WTC11 (cell line): Measurements from ENCODE around the gene JMJD4. TPM values are rescaled to one million over a fixed set of nuclear protein-coding genes. Genes with fewer than 3 reads are reported as not detected.

Experiments used
- ATAC-seq: fragments of 200-7000 bp; cut with Tn5 transposase; 2 replicates; pipeline ENCODE4 v1.10.0; 2021; ENCODE audit warnings: mild to moderate bottlenecking, moderate library complexity
- CTCF ChIA-PET: fragments of 300-600 bp; sonication (Branson Sonifier 250); formaldehyde crosslinking; loops from one replicate; lab custom pipeline; 2021; ENCODE audit warnings: antibody characterized with exemption; lab: Charles Lee
- POLR2A ChIA-PET: fragments of 350-600 bp; sonication (Branson Sonifier 250); formaldehyde crosslinking; loops from one replicate; lab custom pipeline; 2021; ENCODE audit warnings: antibody characterized with exemption; lab: Charles Lee
- DNase-seq: peaks from one replicate; pipeline ENCODE4 v3.0.0; 2021; ENCODE audit warnings: low spot score
- H3K27ac Mint-ChIP-seq: 2 replicates; pipeline ENCODE4 v1.8.0; 2021; ENCODE audit warnings: mixed read lengths
- H3K27me3 Mint-ChIP-seq: 2 replicates; pipeline ENCODE4 v1.8.0; 2021; ENCODE audit warnings: low read depth, mild to moderate bottlenecking, moderate library complexity, mixed read lengths
- H3K36me3 Mint-ChIP-seq: 2 replicates; pipeline ENCODE4 v1.8.0; 2021; ENCODE audit warnings: mixed read lengths
- H3K4me1 Mint-ChIP-seq: 2 replicates; pipeline ENCODE4 v1.8.0; 2022; ENCODE audit warnings: mixed read lengths
- H3K4me3 Mint-ChIP-seq: 2 replicates; pipeline ENCODE4 v1.8.0; 2021; ENCODE audit warnings: mild to moderate bottlenecking, moderate library complexity, mixed read lengths
- H3K9me3 Mint-ChIP-seq: 2 replicates; pipeline ENCODE4 v1.8.0; 2021; ENCODE audit warnings: mixed read lengths
- CBFB ChIP-seq: sonication (generic); formaldehyde crosslinking; IDR thresholded peaks from 2 replicates; pipeline ENCODE4 v1.8.1; 2022; ENCODE audit warnings: mild to moderate bottlenecking, low read depth, missing genetic modification reagents
- CDX4 ChIP-seq: fragments of 250-450 bp; sonication (Bioruptor Pico); IDR thresholded peaks from 2 replicates; pipeline ENCODE4 v1.9.0; 2021; ENCODE audit warnings: moderate library complexity, mild to moderate bottlenecking, inconsistent platforms, borderline replicate concordance
- EMX1 ChIP-seq: fragments of 250-450 bp; sonication (Bioruptor Pico); IDR thresholded peaks from 2 replicates; pipeline ENCODE4 v1.8.0; 2021; ENCODE audit warnings: mild to moderate bottlenecking
- ETV6 ChIP-seq: sonication (generic); formaldehyde crosslinking; IDR thresholded peaks from 2 replicates; pipeline ENCODE4 v1.8.1; 2022; ENCODE audit warnings: mild to moderate bottlenecking, missing genetic modification reagents
- GRHL2 ChIP-seq: fragments of 250-450 bp; sonication (Bioruptor Pico); IDR thresholded peaks from 2 replicates; pipeline ENCODE4 v1.8.0; 2022; ENCODE audit warnings: mild to moderate bottlenecking, moderate library complexity; ENCODE audit not compliant: insufficient replicate concordance, severe bottlenecking
- MXD4 ChIP-seq: fragments of 250-450 bp; sonication (Bioruptor Pico); IDR thresholded peaks from 2 replicates; pipeline ENCODE4 v1.8.0; 2021; ENCODE audit warnings: mild to moderate bottlenecking, moderate library complexity, borderline replicate concordance
- NFYB ChIP-seq: sonication (generic); formaldehyde crosslinking; conservative IDR thresholded peaks from 2 replicates; pipeline ENCODE4 v1.8.0; 2022; ENCODE audit warnings: low read depth, missing genetic modification reagents
- NR2C2 ChIP-seq: sonication (generic); formaldehyde crosslinking; IDR thresholded peaks from 2 replicates; pipeline ENCODE4 v1.8.0; 2022; ENCODE audit warnings: mild to moderate bottlenecking, missing genetic modification reagents
- RORB ChIP-seq: fragments of 250-450 bp; sonication (Bioruptor Pico); IDR thresholded peaks from 2 replicates; pipeline ENCODE4 v1.9.0; 2021; ENCODE audit warnings: mild to moderate bottlenecking
- TEAD4 ChIP-seq: sonication (generic); formaldehyde crosslinking; IDR thresholded peaks from 2 replicates; pipeline ENCODE4 v1.8.0; 2022; ENCODE audit warnings: mild to moderate bottlenecking, missing genetic modification reagents
- TP53 ChIP-seq: sonication (generic); formaldehyde crosslinking; IDR thresholded peaks from 2 replicates; pipeline ENCODE4 v1.8.1; 2023; ENCODE audit warnings: mild to moderate bottlenecking, missing genetic modification reagents
- USF2 ChIP-seq: sonication (generic); formaldehyde crosslinking; IDR thresholded peaks from 2 replicates; pipeline ENCODE4 v1.8.1; 2023; ENCODE audit warnings: mild to moderate bottlenecking, missing genetic modification reagents, moderate library complexity
- ZNF121 ChIP-seq: sonication (generic); formaldehyde crosslinking; IDR thresholded peaks from 2 replicates; pipeline ENCODE4 v1.8.0; 2023; ENCODE audit warnings: missing genetic modification reagents
- ZNF671 ChIP-seq: fragments of 250-450 bp; sonication (Bioruptor Pico); IDR thresholded peaks from 2 replicates; pipeline ENCODE4 v1.8.0; 2021; ENCODE audit warnings: mild to moderate bottlenecking
- total RNA-seq: library from RNA; stranded (reverse); gene quantifications from 3 replicates; pipeline ENCODE4 v1.2.3, GENCODE V29; 2021
- TF ChIP-seq, protein P1 (sequence below): sonication (generic); formaldehyde crosslinking; IDR thresholded peaks from 2 replicates; pipeline ENCODE4 v1.8.0; 2022; ENCODE audit warnings: mild to moderate bottlenecking, missing genetic modification reagents
- TF ChIP-seq, protein P2 (sequence below): sonication (generic); formaldehyde crosslinking; IDR thresholded peaks from 2 replicates; pipeline ENCODE4 v1.8.1; 2022; ENCODE audit warnings: mild to moderate bottlenecking, moderate library complexity, missing genetic modification reagents
- TF ChIP-seq, protein P3 (sequence below): fragments of 250-450 bp; sonication (Bioruptor Pico); conservative IDR thresholded peaks from 2 replicates; pipeline ENCODE4 v1.9.0; 2021; ENCODE audit warnings: mild to moderate bottlenecking
- TF ChIP-seq, protein P4 (sequence below): sonication (generic); formaldehyde crosslinking; IDR thresholded peaks from 2 replicates; pipeline ENCODE4 v1.8.0; 2022; ENCODE audit warnings: missing genetic modification reagents
- TF ChIP-seq, protein P5 (sequence below): sonication (generic); formaldehyde crosslinking; IDR thresholded peaks from 2 replicates; pipeline ENCODE4 v1.8.0; 2023; ENCODE audit warnings: missing genetic modification reagents

The JMJD4 gene
- total RNA-seq, 1 experiment from 2014 or later = 13.7 TPM

DNA sequence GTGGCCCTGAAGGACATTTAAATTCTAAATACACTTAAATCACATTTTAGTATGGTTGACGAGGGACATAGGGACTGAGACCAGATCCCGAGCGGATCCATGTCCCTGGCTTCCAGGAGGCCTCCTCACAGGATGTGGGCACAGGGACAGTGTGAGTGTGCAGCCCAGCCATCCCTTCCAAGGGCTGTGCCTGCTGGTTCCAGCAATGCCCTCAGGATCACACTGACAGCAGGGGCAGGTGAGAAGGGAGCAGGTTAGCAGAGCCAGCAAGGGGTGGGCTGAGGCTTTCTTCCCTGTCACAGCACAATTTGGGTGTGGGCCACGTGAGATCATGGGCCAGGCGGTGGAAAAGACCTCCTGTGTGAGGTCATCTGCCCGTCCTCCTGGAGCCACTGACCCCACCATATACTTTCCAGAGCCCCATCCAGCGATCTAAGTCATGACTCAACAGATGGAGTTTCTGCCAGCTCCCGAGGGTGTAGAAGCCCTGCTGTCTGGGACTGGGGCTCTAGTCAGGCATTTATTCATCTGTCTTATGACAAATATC lies 43.4 kb upstream of the JMJD4 start:
- no peak for TF ChIP-seq NFYB (CRISPR knock-in tag)
- no peak for TF ChIP-seq ETV6
- no peak for TF ChIP-seq MXD4 (CRISPR knock-in tag)
- no peak for TF ChIP-seq ZNF121 (CRISPR knock-in tag)
- TF ChIP-seq, protein P1, sequence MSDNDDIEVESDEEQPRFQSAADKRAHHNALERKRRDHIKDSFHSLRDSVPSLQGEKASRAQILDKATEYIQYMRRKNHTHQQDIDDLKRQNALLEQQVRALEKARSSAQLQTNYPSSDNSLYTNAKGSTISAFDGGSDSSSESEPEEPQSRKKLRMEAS = no peak
- TF ChIP-seq NR2C2 (CRISPR knock-in tag) = no peak
- H3K27me3 Mint-ChIP-seq = no peaks in the 10 kb centered on the region
- H3K27ac Mint-ChIP-seq = no peak overlapping the region
- no peaks in the 10 kb centered on the region for H3K4me1 Mint-ChIP-seq
- H3K9me3 Mint-ChIP-seq = no peaks in the 10 kb centered on the region
- DNase-seq = no peak
- no peak for ATAC-seq
- no peak overlapping the region for H3K4me3 Mint-ChIP-seq
- CTCF ChIA-PET = interaction anchor here (0.5 to 1.0 kb wide), 3 partner anchors 34 to 175 kb away, joined by 3 to 4 read pairs (median 3); no protein-coding TSS in a partner anchor
- POLR2A ChIA-PET = no interaction called here
- H3K36me3 Mint-ChIP-seq = peaks cover 4% of the 10 kb centered on the region; the same call in 1 of the 2 replicates

DNA sequence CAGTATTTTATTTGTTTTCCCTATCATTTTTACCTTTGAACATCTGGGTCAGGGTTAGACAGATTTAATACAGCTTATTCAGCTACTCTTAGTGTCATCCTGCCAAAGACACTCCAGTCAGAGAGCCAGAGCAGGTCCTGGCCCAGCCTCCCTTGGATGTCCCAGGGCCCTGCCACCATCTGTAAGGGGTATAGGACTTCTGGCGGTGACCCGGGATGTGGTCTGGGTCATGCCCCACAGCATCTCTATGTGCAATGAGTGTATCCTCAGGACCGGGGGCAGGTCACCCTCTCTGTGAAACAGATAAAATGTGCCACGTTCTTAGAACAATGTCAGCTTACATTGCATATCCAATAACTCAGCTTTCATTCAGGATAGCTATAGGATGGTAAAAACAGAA lies 42.5 kb upstream of the JMJD4 start:
- Mint-ChIP-seq H3K27me3 (no peaks in the 10 kb centered on the region), H3K9me3 (no peaks in the 10 kb centered on the region), H3K4me1 (no peaks in the 10 kb centered on the region), H3K4me3 (no peak overlapping the region), H3K36me3 (peaks cover 4% of the 10 kb centered on the region; the same call in 1 of the 2 replicates), H3K27ac (no peak overlapping the region)
- no peak for TF ChIP-seq CBFB (CRISPR knock-in tag)
- TF ChIP-seq ZNF671 = no peak
- TF ChIP-seq TEAD4 (CRISPR knock-in tag) = no peak
- no peak for TF ChIP-seq GRHL2 (CRISPR knock-in tag)
- no peak for TF ChIP-seq EMX1
- TF ChIP-seq USF2 = no peak
- TF ChIP-seq, protein P2, sequence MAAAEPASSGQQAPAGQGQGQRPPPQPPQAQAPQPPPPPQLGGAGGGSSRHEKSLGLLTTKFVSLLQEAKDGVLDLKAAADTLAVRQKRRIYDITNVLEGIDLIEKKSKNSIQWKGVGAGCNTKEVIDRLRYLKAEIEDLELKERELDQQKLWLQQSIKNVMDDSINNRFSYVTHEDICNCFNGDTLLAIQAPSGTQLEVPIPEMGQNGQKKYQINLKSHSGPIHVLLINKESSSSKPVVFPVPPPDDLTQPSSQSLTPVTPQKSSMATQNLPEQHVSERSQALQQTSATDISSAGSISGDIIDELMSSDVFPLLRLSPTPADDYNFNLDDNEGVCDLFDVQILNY (CRISPR knock-in tag) = no peak
- TF ChIP-seq, protein P3, sequence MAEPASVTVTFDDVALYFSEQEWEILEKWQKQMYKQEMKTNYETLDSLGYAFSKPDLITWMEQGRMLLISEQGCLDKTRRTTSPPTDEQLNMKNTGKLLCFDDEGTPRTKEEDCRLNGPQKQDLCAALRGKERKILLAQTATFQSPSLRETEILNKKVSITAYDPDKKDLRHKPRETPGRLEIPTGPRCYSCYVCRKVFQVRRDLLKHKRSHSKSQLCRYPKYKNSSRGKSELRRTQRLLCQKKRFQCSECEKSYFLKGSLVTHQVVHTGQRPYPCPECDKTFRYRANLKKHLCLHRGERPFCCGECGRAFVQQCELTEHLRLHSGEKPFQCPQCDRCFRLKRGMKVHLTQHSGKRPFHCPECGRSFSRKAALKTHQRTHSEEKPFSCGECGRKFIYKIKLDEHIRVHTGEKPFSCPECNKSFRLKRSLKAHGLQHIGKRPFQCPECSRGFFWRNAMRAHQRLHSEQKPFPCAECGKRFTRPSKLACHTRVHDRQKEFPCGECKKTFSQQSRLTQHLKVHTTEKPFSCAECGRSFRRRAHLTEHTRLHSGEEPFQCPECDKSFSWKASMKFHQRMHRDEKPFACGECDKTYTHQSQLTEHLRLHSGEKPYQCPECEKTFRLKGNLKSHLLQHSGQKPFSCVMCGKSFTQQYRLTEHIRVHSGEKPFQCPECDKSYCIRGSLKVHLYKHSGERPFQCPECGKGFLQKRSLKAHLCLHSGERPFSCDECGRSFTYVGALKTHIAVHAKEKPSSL (CRISPR knock-in tag) = no peak
- TF ChIP-seq RORB (CRISPR knock-in tag) = no peak
- no peak for TF ChIP-seq TP53 (CRISPR knock-in tag)
- TF ChIP-seq, protein P4, sequence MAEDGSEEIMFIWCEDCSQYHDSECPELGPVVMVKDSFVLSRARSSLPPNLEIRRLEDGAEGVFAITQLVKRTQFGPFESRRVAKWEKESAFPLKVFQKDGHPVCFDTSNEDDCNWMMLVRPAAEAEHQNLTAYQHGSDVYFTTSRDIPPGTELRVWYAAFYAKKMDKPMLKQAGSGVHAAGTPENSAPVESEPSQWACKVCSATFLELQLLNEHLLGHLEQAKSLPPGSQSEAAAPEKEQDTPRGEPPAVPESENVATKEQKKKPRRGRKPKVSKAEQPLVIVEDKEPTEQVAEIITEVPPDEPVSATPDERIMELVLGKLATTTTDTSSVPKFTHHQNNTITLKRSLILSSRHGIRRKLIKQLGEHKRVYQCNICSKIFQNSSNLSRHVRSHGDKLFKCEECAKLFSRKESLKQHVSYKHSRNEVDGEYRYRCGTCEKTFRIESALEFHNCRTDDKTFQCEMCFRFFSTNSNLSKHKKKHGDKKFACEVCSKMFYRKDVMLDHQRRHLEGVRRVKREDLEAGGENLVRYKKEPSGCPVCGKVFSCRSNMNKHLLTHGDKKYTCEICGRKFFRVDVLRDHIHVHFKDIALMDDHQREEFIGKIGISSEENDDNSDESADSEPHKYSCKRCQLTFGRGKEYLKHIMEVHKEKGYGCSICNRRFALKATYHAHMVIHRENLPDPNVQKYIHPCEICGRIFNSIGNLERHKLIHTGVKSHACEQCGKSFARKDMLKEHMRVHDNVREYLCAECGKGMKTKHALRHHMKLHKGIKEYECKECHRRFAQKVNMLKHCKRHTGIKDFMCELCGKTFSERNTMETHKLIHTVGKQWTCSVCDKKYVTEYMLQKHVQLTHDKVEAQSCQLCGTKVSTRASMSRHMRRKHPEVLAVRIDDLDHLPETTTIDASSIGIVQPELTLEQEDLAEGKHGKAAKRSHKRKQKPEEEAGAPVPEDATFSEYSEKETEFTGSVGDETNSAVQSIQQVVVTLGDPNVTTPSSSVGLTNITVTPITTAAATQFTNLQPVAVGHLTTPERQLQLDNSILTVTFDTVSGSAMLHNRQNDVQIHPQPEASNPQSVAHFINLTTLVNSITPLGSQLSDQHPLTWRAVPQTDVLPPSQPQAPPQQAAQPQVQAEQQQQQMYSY (CRISPR knock-in tag) = no peak
- TF ChIP-seq CDX4 = no peak
- TF ChIP-seq, protein P5, sequence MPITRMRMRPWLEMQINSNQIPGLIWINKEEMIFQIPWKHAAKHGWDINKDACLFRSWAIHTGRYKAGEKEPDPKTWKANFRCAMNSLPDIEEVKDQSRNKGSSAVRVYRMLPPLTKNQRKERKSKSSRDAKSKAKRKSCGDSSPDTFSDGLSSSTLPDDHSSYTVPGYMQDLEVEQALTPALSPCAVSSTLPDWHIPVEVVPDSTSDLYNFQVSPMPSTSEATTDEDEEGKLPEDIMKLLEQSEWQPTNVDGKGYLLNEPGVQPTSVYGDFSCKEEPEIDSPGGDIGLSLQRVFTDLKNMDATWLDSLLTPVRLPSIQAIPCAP (CRISPR knock-in tag) = no peak
- CTCF ChIA-PET = no interaction called here
- no peak for ATAC-seq
- DNase-seq = no peak
- POLR2A ChIA-PET = no interaction called here
